ENCODE data around the gene CUEDC1.
"Not testable (repeated sequence)": the region's sequence is repeated elsewhere in the genome, so short reads cannot be mapped to it uniquely, and the experiment has no call there.

CUEDC1 gene

GRCh38 chr17:57984936-57985674, 29.9 kb upstream of the CUEDC1 start:
- DNase-seq: no peak

- no peak for DNase-seq
Observed at GRCh38 chr17:57984261-57984890, 29.2 kb upstream of the CUEDC1 start.

- no peak for DNase-seq
Observed at GRCh38 chr17:57983446-57983845, 28.2 kb upstream of the CUEDC1 start.

- DNase-seq: no peak
Observed at GRCh38 chr17:57982452-57983170, 27.4 kb upstream of the CUEDC1 start.

- no peak for DNase-seq
Observed at GRCh38 chr17:57980522-57980921, 25.3 kb upstream of the CUEDC1 start.

GRCh38 chr17:57979076-57979475, 23.9 kb upstream of the CUEDC1 start:
- DNase-seq: no peak

GRCh38 chr17:57976594-57976993, 21.4 kb upstream of the CUEDC1 start:
- DNase-seq: no peak

- DNase-seq: no peak
Observed at GRCh38 chr17:57975044-57975443, 19.8 kb upstream of the CUEDC1 start.

- DNase-seq: not testable (repeated sequence)
Observed at GRCh38 chr17:57974053-57974824, 19.0 kb upstream of the CUEDC1 start.

GRCh38 chr17:57972151-57972550, 16.9 kb upstream of the CUEDC1 start:
- DNase-seq: no peak

- DNase-seq: no peak
Observed at GRCh38 chr17:57971572-57971971, 16.4 kb upstream of the CUEDC1 start.

GRCh38 chr17:57970710-57971109, 15.5 kb upstream of the CUEDC1 start:
- DNase-seq: no peak

- DNase-seq: no peak
Observed at GRCh38 chr17:57968456-57968855, 13.2 kb upstream of the CUEDC1 start.

- no peak for DNase-seq
Observed at GRCh38 chr17:57966875-57967274, 11.7 kb upstream of the CUEDC1 start.

- no peak for DNase-seq
Observed at GRCh38 chr17:57966246-57966645, 11.0 kb upstream of the CUEDC1 start.

- DNase-seq: no peak
Observed at GRCh38 chr17:57965521-57966160, 10.4 kb upstream of the CUEDC1 start.

GRCh38 chr17:57963149-57963511, 7.9 kb upstream of the CUEDC1 start:
- no peak for DNase-seq

- no peak for DNase-seq
Observed at GRCh38 chr17:57962279-57963148, 7.3 kb upstream of the CUEDC1 start.

GRCh38 chr17:57959929-57960328, 4.7 kb upstream of the CUEDC1 start:
- DNase-seq: no peak

GRCh38 chr17:57958391-57958790, 3.2 kb upstream of the CUEDC1 start:
- not testable (repeated sequence) for DNase-seq

- no peak for DNase-seq
Observed at GRCh38 chr17:57957886-57958285, 2.7 kb upstream of the CUEDC1 start.

All from stimulated activated CD4-positive, alpha-beta T cell treated with anti-CD3 and anti-CD28 coated beads, Interleukin-4, amount 100 ng/mL, for 24 hours (primary cell).